TTC549 (cell line): Measurements from ENCODE around the gene VSIG4.
"Not testable (repeated sequence)": the region's sequence is repeated elsewhere in the genome, so short reads cannot be mapped to it uniquely, and the experiment has no call there.

Source experiments
- FAIRE-seq: peaks from 2 replicates; lab custom pipeline; 2012; peaks lifted over from hg19 to GRCh38; lab: Jason Lieb, UNC

VSIG4 gene

DNA sequence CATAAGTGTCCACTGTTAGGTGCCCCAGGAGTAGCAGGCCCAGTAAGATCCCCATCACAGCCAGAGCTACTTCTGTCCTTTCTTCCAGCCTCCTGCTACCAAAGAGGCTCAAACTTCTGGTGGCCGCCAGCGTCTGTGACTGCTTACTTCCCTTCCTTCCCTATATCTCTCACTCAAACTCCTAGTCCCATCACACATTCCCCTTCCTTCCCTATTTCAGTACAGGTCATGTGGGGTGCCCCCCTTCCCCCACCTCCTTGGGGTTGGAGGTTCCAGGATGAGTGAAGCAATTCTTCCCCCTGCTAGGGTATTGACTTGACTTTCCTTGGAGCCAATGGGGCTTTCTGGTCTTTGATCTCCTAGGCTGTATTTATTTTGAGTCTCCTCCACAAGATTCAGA, at the start of gene VSIG4:
TSS of gene VSIG4 (minus strand) at position 137 of the 400 bp plus-strand sequence. CDS start at position 55, 82 bp downstream.
- FAIRE-seq: no peak

GRCh38 chrX:66076801-66077200, 36.9 kb upstream of the VSIG4 start:
- no peak for FAIRE-seq

DNA sequence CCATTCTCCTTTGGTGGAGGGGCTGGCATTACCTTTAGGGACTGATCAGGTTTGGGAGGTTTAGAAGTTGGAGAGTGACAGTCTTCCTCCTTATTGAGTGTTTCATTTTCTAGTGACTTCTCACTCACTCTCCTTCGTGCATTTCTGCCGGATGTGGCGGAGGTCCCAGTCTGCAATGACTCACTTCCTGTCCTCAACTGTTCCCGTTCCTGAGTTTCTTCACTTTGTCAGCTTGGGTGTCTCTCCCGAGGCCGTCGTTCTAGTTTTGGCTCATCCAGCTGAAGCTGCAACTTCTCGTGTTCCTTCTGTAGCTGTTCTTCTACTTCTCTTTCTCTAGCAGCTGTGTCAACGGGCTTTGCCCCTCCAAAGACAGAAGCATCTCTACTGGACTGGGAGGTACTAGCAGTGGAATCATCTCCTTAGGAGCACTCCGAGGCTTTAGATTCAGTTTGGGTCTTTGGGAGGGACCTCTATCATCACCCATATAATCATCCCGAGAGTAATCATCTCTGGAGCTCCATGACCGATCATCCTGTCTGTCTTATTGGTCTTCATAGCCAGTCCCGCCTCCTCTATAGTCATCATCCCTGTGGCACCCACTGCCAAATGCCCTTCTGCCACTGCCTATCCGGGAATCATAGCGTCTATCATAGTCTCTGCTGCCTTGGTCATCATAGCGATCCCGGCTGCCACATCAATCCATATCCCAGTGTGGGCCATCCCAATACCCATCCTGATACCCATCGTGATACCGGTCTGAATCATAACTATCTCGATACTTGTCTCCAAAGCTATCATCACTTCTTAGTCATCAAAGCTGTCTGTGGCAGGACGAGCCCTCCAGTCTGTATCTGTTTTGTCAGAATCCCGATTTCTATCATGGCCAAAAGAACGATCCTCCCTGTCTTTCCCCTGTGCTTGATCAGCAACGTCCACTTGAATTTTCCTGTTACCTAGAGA, 35.3 kb upstream of the VSIG4 start:
- no peak for FAIRE-seq

GRCh38 chrX:66071126-66071525, 31.2 kb upstream of the VSIG4 start:
- FAIRE-seq: no peak

GRCh38 chrX:66064261-66064660, 24.4 kb upstream of the VSIG4 start:
- FAIRE-seq: no peak

GRCh38 chrX:66057019-66057418, 17.1 kb upstream of the VSIG4 start:
- not testable (repeated sequence) for FAIRE-seq

GRCh38 chrX:66054978-66055377, 15.1 kb upstream of the VSIG4 start:
- no peak for FAIRE-seq

DNA sequence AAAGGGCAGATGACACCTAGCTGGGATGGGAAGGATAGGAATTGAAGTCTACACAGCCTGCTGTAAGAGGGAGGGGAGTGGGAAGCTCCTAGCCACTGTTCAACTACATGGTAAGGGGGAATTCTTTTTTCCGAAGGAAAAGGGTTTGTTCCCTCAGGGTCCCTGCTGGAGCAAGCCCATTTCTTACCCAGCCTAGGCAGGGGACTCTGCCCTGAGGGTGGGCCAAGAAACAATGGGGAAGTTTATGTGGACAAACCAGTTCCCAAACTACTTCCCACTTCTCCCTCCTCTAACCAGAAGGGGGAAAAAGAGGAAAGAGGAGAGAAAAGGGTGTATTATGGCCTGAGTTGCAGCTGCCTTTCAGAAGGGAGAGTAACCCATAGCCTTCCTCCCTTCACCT, 13.5 kb upstream of the VSIG4 start:
- FAIRE-seq: no peak

DNA sequence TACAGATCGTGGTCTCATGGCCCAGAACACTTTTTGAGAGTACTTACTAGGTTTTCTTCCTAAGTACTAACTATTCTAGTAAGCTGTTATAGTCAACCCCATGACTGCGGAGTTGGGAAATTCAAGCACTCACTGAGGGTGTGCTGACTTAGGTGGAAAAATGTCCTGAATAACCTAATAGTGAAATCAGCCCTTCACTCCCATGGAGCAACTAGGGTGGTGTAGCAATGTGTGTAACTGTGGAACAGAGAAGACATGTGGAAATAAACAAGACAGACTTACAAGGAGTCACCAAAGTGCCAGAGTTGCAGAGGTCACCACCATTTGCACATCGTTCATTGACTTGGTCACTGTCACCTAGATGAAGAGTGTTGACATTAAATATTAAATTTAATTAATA, 12.1 kb upstream of the VSIG4 start:
- FAIRE-seq: no peak

- FAIRE-seq: no peak
Observed at GRCh38 chrX:66050140-66050569, 10.3 kb upstream of the VSIG4 start.

DNA sequence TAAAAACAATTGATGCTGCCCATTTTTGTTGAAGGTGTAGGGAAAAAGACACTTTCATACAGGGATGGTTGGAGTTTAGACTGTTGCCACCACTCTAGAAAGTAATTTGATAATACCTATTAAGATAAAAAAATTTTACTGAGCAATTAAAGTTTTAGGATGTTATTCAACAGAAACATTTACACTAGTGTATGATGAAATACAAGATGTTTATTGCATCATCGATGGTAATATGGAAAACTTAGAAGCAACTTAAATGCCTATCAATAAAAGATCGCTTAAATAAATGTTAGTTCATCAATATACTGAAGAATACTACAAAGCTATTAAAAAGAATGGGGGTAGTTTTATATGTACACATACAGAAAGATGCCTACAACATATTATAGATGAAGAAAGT, 9.2 kb upstream of the VSIG4 start:
- FAIRE-seq: no peak

- no peak for FAIRE-seq
Observed at GRCh38 chrX:66046612-66047235, 6.8 kb upstream of the VSIG4 start.

DNA sequence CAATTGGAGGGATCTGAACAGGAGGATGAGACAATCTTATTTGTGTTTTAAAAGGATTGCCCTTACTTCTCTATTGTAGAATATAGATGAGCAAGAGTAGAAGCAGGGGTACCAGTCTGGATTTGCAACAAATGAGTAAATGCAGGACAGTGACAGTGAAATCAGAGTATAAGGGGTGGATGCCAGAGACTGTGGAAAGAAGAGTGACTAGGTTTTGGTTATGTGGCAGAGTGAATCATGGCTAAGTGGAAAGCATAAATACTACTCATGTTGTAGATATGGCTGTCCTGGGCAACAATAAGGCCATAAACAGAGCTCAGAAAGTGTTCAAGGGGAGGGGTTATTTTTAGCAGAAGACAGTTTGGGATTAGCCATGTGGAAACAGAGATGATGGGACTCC, 6.0 kb upstream of the VSIG4 start:
- no peak for FAIRE-seq

- no peak for FAIRE-seq
Observed at GRCh38 chrX:66043584-66043983, 3.7 kb upstream of the VSIG4 start.

GRCh38 chrX:66042307-66043077, 2.6 kb upstream of the VSIG4 start:
- FAIRE-seq: no peak

GRCh38 chrX:66038115-66038514, 1.8 kb downstream of the VSIG4 start:
- FAIRE-seq: no peak

DNA sequence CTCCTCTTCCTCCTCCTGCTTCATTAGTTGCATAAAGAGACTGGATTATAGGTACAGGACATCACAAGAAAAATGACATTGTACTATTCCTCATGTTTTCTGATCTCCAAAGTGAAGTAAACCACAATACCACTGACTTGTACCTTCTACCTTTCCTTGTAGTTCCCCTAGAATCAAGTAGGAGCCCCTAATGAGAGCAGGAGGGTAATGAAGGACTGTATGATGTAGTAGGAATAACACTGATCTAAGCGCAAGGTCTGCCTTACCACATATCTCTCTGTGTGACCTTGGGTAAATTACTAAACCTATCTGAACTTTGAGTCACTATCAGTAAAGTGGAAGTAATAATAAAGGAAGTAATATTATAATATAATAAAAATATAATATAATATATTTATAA, 3.6 kb downstream of the VSIG4 start:
- no peak for FAIRE-seq

GRCh38 chrX:66035667-66036066, 4.2 kb downstream of the VSIG4 start:
- FAIRE-seq: no peak

- no peak for FAIRE-seq
Observed at GRCh38 chrX:66030505-66031317, 9.2 kb downstream of the VSIG4 start.

DNA sequence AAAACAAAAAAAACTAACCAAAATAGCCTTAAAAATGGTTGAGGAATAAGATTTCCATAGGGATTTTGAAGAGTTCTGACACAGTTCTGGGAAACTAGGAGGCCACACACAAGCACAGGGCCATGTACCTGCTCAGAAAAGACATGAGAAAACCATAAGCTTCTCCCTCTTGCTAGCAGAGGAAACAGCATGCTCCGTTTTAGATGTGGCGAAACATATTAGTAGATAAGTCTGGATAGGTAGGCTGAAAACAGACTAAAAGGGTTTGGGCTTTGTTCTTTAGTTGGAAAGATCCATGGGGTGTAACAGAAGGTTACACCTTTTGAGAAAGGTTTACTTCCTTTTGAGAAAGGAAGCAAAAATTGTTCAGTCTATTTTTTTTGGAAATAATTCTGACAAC, 10.9 kb downstream of the VSIG4 start:
- no peak for FAIRE-seq

- FAIRE-seq: no peak
Observed at GRCh38 chrX:66024570-66024969, 15.3 kb downstream of the VSIG4 start.

DNA sequence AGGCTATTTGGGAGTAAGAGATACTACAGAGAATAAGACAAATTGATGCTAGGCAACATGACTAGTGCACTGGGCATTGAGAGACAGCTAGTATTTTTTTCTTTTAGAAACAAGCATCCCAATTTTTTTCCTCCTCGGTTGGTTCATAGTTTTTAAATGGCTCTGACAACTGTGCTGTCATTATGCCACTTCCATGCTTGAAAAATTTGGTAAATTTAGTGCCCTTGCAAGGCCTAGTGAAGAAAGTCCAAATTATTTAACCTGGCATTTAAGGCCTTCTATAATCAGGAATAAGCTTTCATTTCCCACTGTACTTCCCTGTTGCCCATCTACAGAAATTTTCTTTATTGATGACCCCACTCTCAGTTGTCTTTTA, 15.8 kb downstream of the VSIG4 start:
- no peak for FAIRE-seq
